SK-N-SH (cell line): ENCODE results near the gene SMYD1. TPM values are rescaled to one million over a fixed set of nuclear protein-coding genes. Genes with fewer than 3 reads are reported as not detected.

Experiments used
- CTCF ChIA-PET: fragments of 300-600, 350-600 bp; formaldehyde crosslinking; extraction: SDS; loops from one replicate; lab custom pipeline; 2021; lab: Yijun Ruan, JAX
- POLR2A ChIA-PET: fragments of 350-600 bp; sonication (Branson Sonifier 250); formaldehyde crosslinking; extraction: SDS; loops from one replicate; lab custom pipeline; 2020; ENCODE audit warnings: antibody characterized with exemption, inconsistent platforms; lab: Yijun Ruan, JAX
- DNase-seq: peaks from one replicate; pipeline ENCODE4 v3.0.0; 2012
- H2AFZ ChIP-seq: fragments of 200-600 bp; sonication (generic); 2 replicates; pipeline ENCODE4 v1.8.1; 2016; ENCODE audit warnings: antibody characterized with exemption, mild to moderate bottlenecking, low read depth
- H3F3A ChIP-seq: fragments of 200-600 bp; sonication (generic); replicated peaks from 2 replicates; pipeline ENCODE3; 2016; ENCODE audit warnings: antibody characterized with exemption, mild to moderate bottlenecking; ENCODE audit not compliant: insufficient read depth
- H3K27ac ChIP-seq, 2 experiments: fragments of 200-500 bp in 1 of 2; fragments of 200-600 bp in 1 of 2; sonication (Bioruptor generic) in 1 of 2; sonication (generic), shearing (Covaris generic) in 1 of 2; 2 replicates each; pipeline versions ENCODE4 v1.5.1 to v1.6.1; 2014 to 2016; ENCODE audit warnings: low read depth in 2 of 2, inconsistent platforms in 1 of 2, low read length in 1 of 2, mild to moderate bottlenecking in 1 of 2, mixed read lengths in 1 of 2
- H3K27me3 ChIP-seq: fragments of 200-600 bp; sonication (generic), shearing (Covaris generic); 2 replicates; pipeline ENCODE4 v1.6.1; 2016; ENCODE audit warnings: mixed run types; ENCODE audit not compliant: insufficient read depth
- H3K36me3 ChIP-seq, 2 experiments: fragments of 200-500 bp in 1 of 2; fragments of 200-600 bp in 1 of 2; sonication (Bioruptor generic) in 1 of 2; sonication (generic) in 1 of 2; replicated peaks in 1 of 2; 2 replicates each; pipeline versions ENCODE3 to v1.5.1; 2014 to 2016; ENCODE audit warnings: low read length in 1 of 2, mild to moderate bottlenecking in 1 of 2; ENCODE audit not compliant: insufficient read depth in 2 of 2, control insufficient read depth in 1 of 2
- H3K4me1 ChIP-seq, 2 experiments: fragments of 200-500 bp in 1 of 2; fragments of 200-600 bp in 1 of 2; sonication (Bioruptor generic) in 1 of 2; sonication (generic), shearing (Covaris generic) in 1 of 2; 2 replicates each; pipeline versions ENCODE4 v1.5.1 to v1.6.1; 2014 to 2016; ENCODE audit warnings: low read depth in 1 of 2, low read length in 1 of 2, mixed run types in 1 of 2; ENCODE audit not compliant: insufficient read depth in 2 of 2, control insufficient read depth in 1 of 2
- H3K4me2 ChIP-seq: fragments of 200-600 bp; sonication (generic), shearing (Covaris generic); 2 replicates; pipeline ENCODE4 v1.6.1; 2017; ENCODE audit warnings: mixed run types
- H3K4me3 ChIP-seq, 2 experiments: fragments of 200-500 bp in 1 of 2; fragments of 200-600 bp in 1 of 2; sonication (Bioruptor generic) in 1 of 2; sonication (generic), shearing (Covaris generic) in 1 of 2; 2 replicates each; pipeline versions ENCODE4 v1.5.1 to v1.8.1; 2014 to 2016; ENCODE audit warnings: low read depth in 2 of 2, inconsistent platforms in 1 of 2, low read length in 1 of 2, mild to moderate bottlenecking in 1 of 2, mixed read lengths in 1 of 2, moderate library complexity in 1 of 2
- H3K79me2 ChIP-seq: fragments of 200-600 bp; sonication (generic); 2 replicates; pipeline ENCODE4 v1.8.1; 2017; ENCODE audit warnings: mild to moderate bottlenecking; ENCODE audit not compliant: insufficient read depth
- H3K9ac ChIP-seq: fragments of 200-600 bp; sonication (generic); 2 replicates; pipeline ENCODE4 v1.6.1; 2017; ENCODE audit warnings: mixed run types
- H3K9me2 ChIP-seq: fragments of 200-600 bp; sonication (generic); 2 replicates; pipeline ENCODE4 v1.6.1; 2017; ENCODE audit warnings: mixed run types
- H3K9me3 ChIP-seq: fragments of 200-600 bp; sonication (generic); 2 replicates; pipeline ENCODE4 v1.6.1; 2017; ENCODE audit warnings: mixed run types, mild to moderate bottlenecking, moderate library complexity
- H4K20me1 ChIP-seq: fragments of 200-600 bp; sonication (generic); 2 replicates; pipeline ENCODE4 v1.6.1; 2017; ENCODE audit warnings: mild to moderate bottlenecking, mixed run types; ENCODE audit not compliant: insufficient read depth
- EP300 ChIP-seq, 2 experiments: IDR thresholded peaks; 2 replicates each; pipeline versions ENCODE4 v1.4.0 to v1.6.1; 2012; ENCODE audit warnings: borderline replicate concordance in 1 of 2, low read depth in 1 of 2, low read length in 1 of 2
- FOSL2 ChIP-seq: IDR thresholded peaks from 2 replicates; pipeline ENCODE4 v1.4.0; 2012; ENCODE audit warnings: low read depth, mild to moderate bottlenecking, moderate library complexity, borderline replicate concordance
- GABPA ChIP-seq: IDR thresholded peaks from 2 replicates; pipeline ENCODE4 v1.4.0; 2012; ENCODE audit warnings: low read depth, mild to moderate bottlenecking
- JUND ChIP-seq: IDR thresholded peaks from 2 replicates; pipeline ENCODE4 v1.4.0; 2012
- MXI1 ChIP-seq: IDR thresholded peaks from 2 replicates; pipeline ENCODE4 v1.6.1; 2012; ENCODE audit warnings: mild to moderate bottlenecking, low read depth, low read length, improper control_type of control experiment
- RCOR1 ChIP-seq: fragments of 150-350 bp; IDR thresholded peaks from 2 replicates; pipeline ENCODE4 v1.6.1; 2017; ENCODE audit warnings: antibody characterized with exemption, low read length
- RXRA ChIP-seq: IDR thresholded peaks from 2 replicates; pipeline ENCODE4 v1.4.0; 2012; ENCODE audit warnings: low read depth, mild to moderate bottlenecking, borderline replicate concordance
- SIN3A ChIP-seq: IDR thresholded peaks from 2 replicates; pipeline ENCODE4 v1.6.1; 2012; ENCODE audit warnings: low read depth, mild to moderate bottlenecking, low read length, moderate library complexity, borderline replicate concordance
- SMC3 ChIP-seq: IDR thresholded peaks from 2 replicates; pipeline ENCODE4 v1.6.1; 2012; ENCODE audit warnings: low read depth, low read length, improper control_type of control experiment
- TAF1 ChIP-seq: IDR thresholded peaks from 2 replicates; pipeline ENCODE4 v1.6.1; 2012; ENCODE audit warnings: low read depth, mild to moderate bottlenecking, low read length, moderate library complexity, borderline replicate concordance
- TEAD4 ChIP-seq: IDR thresholded peaks from 2 replicates; pipeline ENCODE4 v1.4.0; 2012; ENCODE audit warnings: mild to moderate bottlenecking, borderline replicate concordance; ENCODE audit not compliant: insufficient read depth
- YY1 ChIP-seq: IDR thresholded peaks from 2 replicates; pipeline ENCODE4 v1.4.0; 2012; ENCODE audit warnings: low read depth, mild to moderate bottlenecking
- WGBS: methylation state at CpG from one replicate; pipeline ENCODE4 v1.1.6; 2017; ENCODE audit warnings: low lambda C conversion rate; 5-methylcytosine and 5-hydroxymethylcytosine counted together
- polyA plus RNA-seq, 3 experiments: library from polyadenylated mRNA; depleted of rRNA; stranded (reverse); fragments of >200 nt; gene quantifications; 2 replicates each; pipeline ENCODE4 v1.2.3, GENCODE V29; 2012
- TF ChIP-seq, protein P1 (sequence below): IDR thresholded peaks from 2 replicates; pipeline ENCODE4 v1.4.0; 2012; ENCODE audit warnings: low read depth, borderline replicate concordance
- TF ChIP-seq, protein P2 (sequence below): IDR thresholded peaks from 2 replicates; pipeline ENCODE4; 2012
- TF ChIP-seq, protein P3 (sequence below): IDR thresholded peaks from 2 replicates; pipeline ENCODE4 v1.4.0; 2012; ENCODE audit warnings: low read depth
- TF ChIP-seq, protein P4 (sequence below): fragments of 150-350 bp; IDR thresholded peaks from 2 replicates; pipeline ENCODE4 v1.6.1; 2017; ENCODE audit warnings: antibody characterized with exemption, low read length, low read depth, borderline replicate concordance
- TF ChIP-seq, protein P5 (sequence below): IDR thresholded peaks from 2 replicates; pipeline ENCODE4 v1.6.1; 2012; ENCODE audit warnings: mild to moderate bottlenecking, low read depth, low read length, moderate library complexity
- TF ChIP-seq, protein P6 (sequence below): fragments of 200-600 bp; sonication (generic); IDR thresholded peaks from 2 replicates; pipeline ENCODE4 v1.6.1; 2017; ENCODE audit warnings: antibody characterized with exemption, mild to moderate bottlenecking, moderate library complexity
- TF ChIP-seq, protein P7 (sequence below): fragments of 150-350 bp; IDR thresholded peaks from 2 replicates; pipeline ENCODE4 v1.6.1; 2016; ENCODE audit warnings: mild to moderate bottlenecking, low read depth, low read length

The SMYD1 gene
- polyA plus RNA-seq, 1 of the 3 experiments (the other 2 are of a cell fraction), result not detected

DNA sequence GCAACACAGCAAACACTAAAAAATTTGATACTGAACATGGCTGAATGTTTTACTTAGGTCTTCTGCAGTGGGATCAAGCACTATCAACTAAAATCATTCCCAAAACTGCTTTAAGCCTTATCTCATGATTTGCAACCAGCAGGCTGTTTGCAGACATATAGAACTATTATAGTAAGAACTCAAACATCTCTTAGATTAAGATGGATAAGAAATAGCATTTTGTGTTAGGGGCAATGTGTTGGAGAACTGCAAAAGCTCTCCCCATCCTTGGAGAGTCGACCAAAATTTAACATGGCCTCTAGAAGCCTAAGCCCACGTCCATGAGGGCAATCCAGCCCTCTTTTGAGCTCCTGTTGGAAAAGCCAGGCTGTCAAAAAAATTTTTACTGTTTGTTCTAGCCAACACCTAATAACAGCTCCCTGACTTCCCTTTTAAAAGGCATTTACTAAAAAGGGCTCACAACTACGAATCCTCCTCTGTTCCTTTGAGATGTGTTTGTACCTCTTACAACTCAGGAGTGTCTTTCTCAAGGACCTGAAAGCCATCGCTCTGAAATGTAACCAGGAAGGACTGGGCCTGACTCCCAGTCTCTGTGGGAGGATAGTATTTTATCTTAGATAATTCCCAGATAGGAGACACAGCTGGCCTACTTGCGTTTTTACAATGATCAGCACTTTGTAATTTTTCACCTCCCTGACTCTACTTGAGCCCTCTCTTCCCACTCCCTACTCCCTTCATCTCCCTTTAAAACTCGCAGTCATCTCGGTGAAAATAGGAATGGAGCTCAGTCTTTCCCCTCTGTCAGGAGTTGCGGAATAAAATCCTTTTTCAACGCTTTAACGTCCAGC, 13.5 kb upstream of the SMYD1 start:
- Histone ChIP-seq H3K27ac (peak overlapping the region; percentile 14 to 85; a peak in 2 of 4 replicates), H3K79me2 (peaks cover 64% of the 10 kb centered on the region), H4K20me1 (peaks cover 18% of the 10 kb centered on the region; the same call in 1 of the 2 replicates), H3K9ac (peak overlapping the region; percentile 99), H2AFZ (no peak overlapping the region), H3K4me3 (peak overlapping the region; percentile 69 to 85), H3K9me2 (no peaks in the 10 kb centered on the region), H3K9me3 (no peaks in the 10 kb centered on the region), H3K36me3 (peaks cover 17 to 43% of the 10 kb centered on the region in 2 experiments), H3F3A (peaks cover 8% of the 10 kb centered on the region), H3K4me2 (peak overlapping the region; percentile 92), H3K27me3 (no peaks in the 10 kb centered on the region), H3K4me1 (peaks cover 15% of the 10 kb centered on the region in 2 experiments)
- TF ChIP-seq, protein P1, sequence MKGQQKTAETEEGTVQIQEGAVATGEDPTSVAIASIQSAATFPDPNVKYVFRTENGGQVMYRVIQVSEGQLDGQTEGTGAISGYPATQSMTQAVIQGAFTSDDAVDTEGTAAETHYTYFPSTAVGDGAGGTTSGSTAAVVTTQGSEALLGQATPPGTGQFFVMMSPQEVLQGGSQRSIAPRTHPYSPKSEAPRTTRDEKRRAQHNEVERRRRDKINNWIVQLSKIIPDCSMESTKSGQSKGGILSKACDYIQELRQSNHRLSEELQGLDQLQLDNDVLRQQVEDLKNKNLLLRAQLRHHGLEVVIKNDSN, result no peak
- TF ChIP-seq, protein P2, sequence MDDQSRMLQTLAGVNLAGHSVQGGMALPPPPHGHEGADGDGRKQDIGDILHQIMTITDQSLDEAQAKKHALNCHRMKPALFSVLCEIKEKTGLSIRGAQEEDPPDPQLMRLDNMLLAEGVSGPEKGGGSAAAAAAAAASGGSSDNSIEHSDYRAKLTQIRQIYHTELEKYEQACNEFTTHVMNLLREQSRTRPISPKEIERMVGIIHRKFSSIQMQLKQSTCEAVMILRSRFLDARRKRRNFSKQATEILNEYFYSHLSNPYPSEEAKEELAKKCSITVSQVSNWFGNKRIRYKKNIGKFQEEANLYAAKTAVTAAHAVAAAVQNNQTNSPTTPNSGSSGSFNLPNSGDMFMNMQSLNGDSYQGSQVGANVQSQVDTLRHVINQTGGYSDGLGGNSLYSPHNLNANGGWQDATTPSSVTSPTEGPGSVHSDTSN, result no peak
- TF ChIP-seq RCOR1 (no peak), MXI1 (no peak), RXRA (no peak), TAF1 (no peak), SMC3 (no peak), SIN3A (no peak), JUND (no peak), EP300 (IDR thresholded peaks at IDR 0.05; ENCODE audit: borderline replicate concordance in 1 of 2, low read depth in 1 of 2, low read length in 1 of 2) (no peak), TEAD4 (no peak), FOSL2 (no peak), YY1 (no peak), GABPA (no peak)
- TF ChIP-seq, protein P3, sequence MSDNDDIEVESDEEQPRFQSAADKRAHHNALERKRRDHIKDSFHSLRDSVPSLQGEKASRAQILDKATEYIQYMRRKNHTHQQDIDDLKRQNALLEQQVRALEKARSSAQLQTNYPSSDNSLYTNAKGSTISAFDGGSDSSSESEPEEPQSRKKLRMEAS, result no peak
- TF ChIP-seq, protein P4, sequence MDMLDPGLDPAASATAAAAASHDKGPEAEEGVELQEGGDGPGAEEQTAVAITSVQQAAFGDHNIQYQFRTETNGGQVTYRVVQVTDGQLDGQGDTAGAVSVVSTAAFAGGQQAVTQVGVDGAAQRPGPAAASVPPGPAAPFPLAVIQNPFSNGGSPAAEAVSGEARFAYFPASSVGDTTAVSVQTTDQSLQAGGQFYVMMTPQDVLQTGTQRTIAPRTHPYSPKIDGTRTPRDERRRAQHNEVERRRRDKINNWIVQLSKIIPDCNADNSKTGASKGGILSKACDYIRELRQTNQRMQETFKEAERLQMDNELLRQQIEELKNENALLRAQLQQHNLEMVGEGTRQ, result no peak
- TF ChIP-seq, protein P5, sequence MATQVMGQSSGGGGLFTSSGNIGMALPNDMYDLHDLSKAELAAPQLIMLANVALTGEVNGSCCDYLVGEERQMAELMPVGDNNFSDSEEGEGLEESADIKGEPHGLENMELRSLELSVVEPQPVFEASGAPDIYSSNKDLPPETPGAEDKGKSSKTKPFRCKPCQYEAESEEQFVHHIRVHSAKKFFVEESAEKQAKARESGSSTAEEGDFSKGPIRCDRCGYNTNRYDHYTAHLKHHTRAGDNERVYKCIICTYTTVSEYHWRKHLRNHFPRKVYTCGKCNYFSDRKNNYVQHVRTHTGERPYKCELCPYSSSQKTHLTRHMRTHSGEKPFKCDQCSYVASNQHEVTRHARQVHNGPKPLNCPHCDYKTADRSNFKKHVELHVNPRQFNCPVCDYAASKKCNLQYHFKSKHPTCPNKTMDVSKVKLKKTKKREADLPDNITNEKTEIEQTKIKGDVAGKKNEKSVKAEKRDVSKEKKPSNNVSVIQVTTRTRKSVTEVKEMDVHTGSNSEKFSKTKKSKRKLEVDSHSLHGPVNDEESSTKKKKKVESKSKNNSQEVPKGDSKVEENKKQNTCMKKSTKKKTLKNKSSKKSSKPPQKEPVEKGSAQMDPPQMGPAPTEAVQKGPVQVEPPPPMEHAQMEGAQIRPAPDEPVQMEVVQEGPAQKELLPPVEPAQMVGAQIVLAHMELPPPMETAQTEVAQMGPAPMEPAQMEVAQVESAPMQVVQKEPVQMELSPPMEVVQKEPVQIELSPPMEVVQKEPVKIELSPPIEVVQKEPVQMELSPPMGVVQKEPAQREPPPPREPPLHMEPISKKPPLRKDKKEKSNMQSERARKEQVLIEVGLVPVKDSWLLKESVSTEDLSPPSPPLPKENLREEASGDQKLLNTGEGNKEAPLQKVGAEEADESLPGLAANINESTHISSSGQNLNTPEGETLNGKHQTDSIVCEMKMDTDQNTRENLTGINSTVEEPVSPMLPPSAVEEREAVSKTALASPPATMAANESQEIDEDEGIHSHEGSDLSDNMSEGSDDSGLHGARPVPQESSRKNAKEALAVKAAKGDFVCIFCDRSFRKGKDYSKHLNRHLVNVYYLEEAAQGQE, result no peak
- TF ChIP-seq, protein P6, sequence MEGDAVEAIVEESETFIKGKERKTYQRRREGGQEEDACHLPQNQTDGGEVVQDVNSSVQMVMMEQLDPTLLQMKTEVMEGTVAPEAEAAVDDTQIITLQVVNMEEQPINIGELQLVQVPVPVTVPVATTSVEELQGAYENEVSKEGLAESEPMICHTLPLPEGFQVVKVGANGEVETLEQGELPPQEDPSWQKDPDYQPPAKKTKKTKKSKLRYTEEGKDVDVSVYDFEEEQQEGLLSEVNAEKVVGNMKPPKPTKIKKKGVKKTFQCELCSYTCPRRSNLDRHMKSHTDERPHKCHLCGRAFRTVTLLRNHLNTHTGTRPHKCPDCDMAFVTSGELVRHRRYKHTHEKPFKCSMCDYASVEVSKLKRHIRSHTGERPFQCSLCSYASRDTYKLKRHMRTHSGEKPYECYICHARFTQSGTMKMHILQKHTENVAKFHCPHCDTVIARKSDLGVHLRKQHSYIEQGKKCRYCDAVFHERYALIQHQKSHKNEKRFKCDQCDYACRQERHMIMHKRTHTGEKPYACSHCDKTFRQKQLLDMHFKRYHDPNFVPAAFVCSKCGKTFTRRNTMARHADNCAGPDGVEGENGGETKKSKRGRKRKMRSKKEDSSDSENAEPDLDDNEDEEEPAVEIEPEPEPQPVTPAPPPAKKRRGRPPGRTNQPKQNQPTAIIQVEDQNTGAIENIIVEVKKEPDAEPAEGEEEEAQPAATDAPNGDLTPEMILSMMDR, result no peak
- TF ChIP-seq, protein P7, sequence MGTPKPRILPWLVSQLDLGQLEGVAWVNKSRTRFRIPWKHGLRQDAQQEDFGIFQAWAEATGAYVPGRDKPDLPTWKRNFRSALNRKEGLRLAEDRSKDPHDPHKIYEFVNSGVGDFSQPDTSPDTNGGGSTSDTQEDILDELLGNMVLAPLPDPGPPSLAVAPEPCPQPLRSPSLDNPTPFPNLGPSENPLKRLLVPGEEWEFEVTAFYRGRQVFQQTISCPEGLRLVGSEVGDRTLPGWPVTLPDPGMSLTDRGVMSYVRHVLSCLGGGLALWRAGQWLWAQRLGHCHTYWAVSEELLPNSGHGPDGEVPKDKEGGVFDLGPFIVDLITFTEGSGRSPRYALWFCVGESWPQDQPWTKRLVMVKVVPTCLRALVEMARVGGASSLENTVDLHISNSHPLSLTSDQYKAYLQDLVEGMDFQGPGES, result no peak
- CTCF ChIA-PET, result interaction anchor here (1.0 to 1.2 kb wide), 5 partner anchors 7 to 400 kb away, joined by 3 to 8 read pairs (median 3); no protein-coding TSS in a partner anchor
- DNase-seq, result no peak
- POLR2A ChIA-PET, result interaction anchor here (0.7 to 1.2 kb wide), 3 partner anchors 8 to 37 kb away, joined by 3 to 4 read pairs (median 4); no protein-coding TSS in a partner anchor
- WGBS, result 33% methylated on average over 10 of the region's 10 CpGs
